SK-N-SH treated with all-trans-retinoic acid at 6 μM for 48 hours (cell line): ENCODE data around the gene PRIMA1.

Experiments
- ATAC-seq: fragments of 200-7000 bp; cut with Tn5 transposase; 3 replicates; pipeline ENCODE4 v1.9.1; 2020; ENCODE audit warnings: mild to moderate bottlenecking, moderate library complexity
- ARNTL ChIP-seq: fragments of 450-650 bp; formaldehyde crosslinking; IDR thresholded peaks from 2 replicates; pipeline ENCODE4 v1.5.0; 2020; ENCODE audit warnings: low read depth, mild to moderate bottlenecking, moderate library complexity, borderline replicate concordance
- BACH2 ChIP-seq: fragments of 250-450 bp; sonication (Bioruptor Pico); IDR thresholded peaks from 2 replicates; pipeline ENCODE4 v1.9.0; 2021; ENCODE audit warnings: mild to moderate bottlenecking, borderline replicate concordance
- CSDC2 ChIP-seq: fragments of 250-450 bp; sonication (Bioruptor Pico); IDR thresholded peaks from 2 replicates; pipeline ENCODE4 v1.5.0; 2020; ENCODE audit warnings: mild to moderate bottlenecking, moderate library complexity
- ESRRG ChIP-seq: fragments of 250-450 bp; sonication (Bioruptor Pico); IDR thresholded peaks from 2 replicates; pipeline ENCODE4 v1.6.1; 2021; ENCODE audit warnings: mild to moderate bottlenecking
- GLIS3 ChIP-seq: fragments of 250-450 bp; sonication (Bioruptor Pico); IDR thresholded peaks from 2 replicates; pipeline ENCODE4 v1.5.0; 2020; ENCODE audit warnings: mild to moderate bottlenecking, moderate library complexity
- ISL1 ChIP-seq: fragments of 250-450 bp; sonication (Bioruptor Pico); IDR thresholded peaks from 2 replicates; pipeline ENCODE4 v2.1.2; 2022; ENCODE audit warnings: mild to moderate bottlenecking, moderate library complexity
- OSR1 ChIP-seq: fragments of 250-450 bp; sonication (Bioruptor Pico); IDR thresholded peaks from 2 replicates; pipeline ENCODE4 v1.8.0; 2022; ENCODE audit warnings: moderate library complexity, mild to moderate bottlenecking, inconsistent platforms
- PATZ1 ChIP-seq: fragments of 250-450 bp; sonication (Bioruptor Pico); IDR thresholded peaks from 2 replicates; pipeline ENCODE4 v1.8.0; 2020; ENCODE audit warnings: mild to moderate bottlenecking, moderate library complexity, borderline replicate concordance
- POU6F1 ChIP-seq: fragments of 250-450 bp; sonication (Bioruptor Pico); IDR thresholded peaks from 2 replicates; pipeline ENCODE4 v1.8.0; 2021; ENCODE audit warnings: low read depth, mild to moderate bottlenecking, moderate library complexity, borderline replicate concordance
- PPARA ChIP-seq: fragments of 250-450 bp; sonication (Bioruptor Pico); IDR thresholded peaks from 2 replicates; pipeline ENCODE4 v1.5.0; 2020; ENCODE audit warnings: mild to moderate bottlenecking, borderline replicate concordance
- RARB ChIP-seq: fragments of 250-450 bp; sonication (Bioruptor Pico); IDR thresholded peaks from 2 replicates; pipeline ENCODE4 v1.8.0; 2021; ENCODE audit warnings: mild to moderate bottlenecking, moderate library complexity
- SNAI2 ChIP-seq: fragments of 250-450 bp; sonication (Bioruptor Pico); IDR thresholded peaks from 2 replicates; pipeline ENCODE4 v1.5.0; 2020; ENCODE audit warnings: mild to moderate bottlenecking, moderate library complexity
- TCF4 ChIP-seq: fragments of 250-450 bp; sonication (Bioruptor Pico); IDR thresholded peaks from 2 replicates; pipeline ENCODE4 v1.8.0; 2021; ENCODE audit warnings: mild to moderate bottlenecking, moderate library complexity, borderline replicate concordance
- TOX ChIP-seq: fragments of 250-450 bp; sonication (Bioruptor Pico); IDR thresholded peaks from 2 replicates; pipeline ENCODE4 v1.8.0; 2021; ENCODE audit warnings: mild to moderate bottlenecking, moderate library complexity, borderline replicate concordance
- TSHZ2 ChIP-seq: fragments of 250-450 bp; sonication (Bioruptor Pico); IDR thresholded peaks from 2 replicates; pipeline ENCODE4 v1.5.0; 2020; ENCODE audit warnings: mild to moderate bottlenecking, moderate library complexity
- ZC3H10 ChIP-seq: fragments of 250-450 bp; sonication (Bioruptor Pico); IDR thresholded peaks from 2 replicates; pipeline ENCODE4 v1.5.1; 2021; ENCODE audit warnings: mild to moderate bottlenecking, moderate library complexity
- ZFP3 ChIP-seq: fragments of 250-450 bp; sonication (Bioruptor Pico); IDR thresholded peaks from 2 replicates; pipeline ENCODE4 v1.5.0; 2020; ENCODE audit warnings: mild to moderate bottlenecking, moderate library complexity
- ZFP30 ChIP-seq: fragments of 450-650 bp; formaldehyde crosslinking; IDR thresholded peaks from 2 replicates; pipeline ENCODE4 v1.5.0; 2022; ENCODE audit warnings: mild to moderate bottlenecking, moderate library complexity
- ZNF565 ChIP-seq: fragments of 450-650 bp; formaldehyde crosslinking; conservative IDR thresholded peaks from 2 replicates; pipeline ENCODE4 v1.5.0; 2020; ENCODE audit warnings: low read depth, mild to moderate bottlenecking, moderate library complexity
- ZNF70 ChIP-seq: fragments of 450-650 bp; formaldehyde crosslinking; IDR thresholded peaks from 2 replicates; pipeline ENCODE4 v1.5.0; 2020; ENCODE audit warnings: mild to moderate bottlenecking, moderate library complexity
- ZNF8 ChIP-seq: fragments of 450-650 bp; formaldehyde crosslinking; IDR thresholded peaks from 2 replicates; pipeline ENCODE4 v1.5.0; 2020; ENCODE audit warnings: mild to moderate bottlenecking, moderate library complexity
- TF ChIP-seq, protein P1 (sequence below): fragments of 250-450 bp; sonication (Bioruptor Pico); IDR thresholded peaks from 2 replicates; pipeline ENCODE4 v1.5.1; 2020; ENCODE audit warnings: low read depth, mild to moderate bottlenecking, moderate library complexity

The PRIMA1 gene

DNA sequence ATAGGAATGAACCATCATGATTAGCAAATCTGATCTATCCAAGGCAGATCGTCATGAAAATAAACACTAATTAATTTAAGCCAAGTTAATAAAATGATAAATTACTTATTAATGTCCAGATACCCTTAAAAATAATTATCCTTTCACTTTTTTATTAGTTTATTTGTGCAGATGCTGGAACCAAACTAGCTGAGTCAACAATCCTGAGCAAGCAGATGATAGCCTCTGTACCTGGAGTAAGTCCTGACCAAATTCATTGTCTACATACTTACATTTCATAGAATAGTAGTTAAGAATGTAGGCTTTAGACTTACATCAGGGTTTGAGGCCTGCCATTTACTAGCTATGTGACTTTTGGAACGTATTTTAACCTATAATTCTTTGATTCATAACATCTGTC, 105.8 kb downstream of the PRIMA1 start (continued):
- TF ChIP-seq TSHZ2 (CRISPR knock-in tag) (no peak), TCF4 (CRISPR knock-in tag) (no peak), ISL1 (CRISPR knock-in tag) (no peak)

- TF ChIP-seq PPARA (CRISPR knock-in tag) (no peak), OSR1 (CRISPR knock-in tag) (no peak), RARB (no peak), TOX (CRISPR knock-in tag) (no peak), SNAI2 (CRISPR knock-in tag) (no peak), ISL1 (CRISPR knock-in tag) (no peak), ZC3H10 (CRISPR knock-in tag) (no peak), PATZ1 (CRISPR knock-in tag) (no peak)
- TF ChIP-seq, protein P1, sequence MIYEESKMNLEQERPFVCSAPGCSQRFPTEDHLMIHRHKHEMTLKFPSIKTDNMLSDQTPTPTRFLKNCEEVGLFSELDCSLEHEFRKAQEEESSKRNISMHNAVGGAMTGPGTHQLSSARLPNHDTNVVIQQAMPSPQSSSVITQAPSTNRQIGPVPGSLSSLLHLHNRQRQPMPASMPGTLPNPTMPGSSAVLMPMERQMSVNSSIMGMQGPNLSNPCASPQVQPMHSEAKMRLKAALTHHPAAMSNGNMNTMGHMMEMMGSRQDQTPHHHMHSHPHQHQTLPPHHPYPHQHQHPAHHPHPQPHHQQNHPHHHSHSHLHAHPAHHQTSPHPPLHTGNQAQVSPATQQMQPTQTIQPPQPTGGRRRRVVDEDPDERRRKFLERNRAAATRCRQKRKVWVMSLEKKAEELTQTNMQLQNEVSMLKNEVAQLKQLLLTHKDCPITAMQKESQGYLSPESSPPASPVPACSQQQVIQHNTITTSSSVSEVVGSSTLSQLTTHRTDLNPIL (CRISPR knock-in tag): no peak
- ATAC-seq: no peak
Measured at GRCh38 chr14:93676416-93676958, 111.8 kb downstream of the PRIMA1 start.

GRCh38 chr14:93675651-93676050, 112.6 kb downstream of the PRIMA1 start:
- ATAC-seq: no peak

More at GRCh38 chr14:93675651-93676050, 112.6 kb downstream of the PRIMA1 start:
- TF ChIP-seq GLIS3 (CRISPR knock-in tag) (no peak), BACH2 (CRISPR knock-in tag) (no peak), TSHZ2 (CRISPR knock-in tag) (no peak), CSDC2 (CRISPR knock-in tag) (no peak), PATZ1 (CRISPR knock-in tag) (no peak), POU6F1 (no peak), ZC3H10 (CRISPR knock-in tag) (no peak), ZNF8 (CRISPR knock-in tag) (no peak), ARNTL (CRISPR knock-in tag) (no peak), SNAI2 (CRISPR knock-in tag) (no peak), ZNF565 (CRISPR knock-in tag) (no peak), ZFP3 (no peak), ESRRG (CRISPR knock-in tag) (no peak), ZNF70 (CRISPR knock-in tag) (no peak), ZFP30 (CRISPR knock-in tag) (no peak)
- TF ChIP-seq, protein P1 (CRISPR knock-in tag): no peak
